HCT116 (cell line): ENCODE results near the gene TMEM252. TPM values are rescaled to one million over a fixed set of nuclear protein-coding genes. Genes with fewer than 3 reads are reported as not detected.

Source experiments
- ATAC-seq: fragments of 200-7000 bp; cut with Tn5 transposase; 2 replicates; pipeline ENCODE4 v1.9.1; 2020; ENCODE audit warnings: mild to moderate bottlenecking, moderate library complexity
- BruUV-seq: library from RNA; stranded (reverse); fragments of 400-500 nt; replicated peaks from 2 replicates; lab custom pipeline; 2021; lab: Mats Ljungman, UMichigan
- CTCF ChIA-PET: fragments of 300-600 bp; sonication (Branson Sonifier 250); formaldehyde crosslinking; loops from one replicate; lab custom pipeline; 2021; ENCODE audit warnings: antibody characterized with exemption; lab: Charles Lee
- POLR2A ChIA-PET: fragments of 300-600, 350-600 bp; sonication (Branson Sonifier 250); formaldehyde crosslinking; loops from one replicate; lab custom pipeline; 2021; ENCODE audit warnings: antibody characterized with exemption; lab: Charles Lee
- RAD21 ChIA-PET, 2 experiments: fragments of 300-600 bp; sonication (Branson Sonifier 250); formaldehyde crosslinking; loops; one replicate each; lab custom pipeline; 2023; ENCODE audit warnings: low total read pairs in 2 of 2; ENCODE audit not compliant: uncharacterized antibody in 2 of 2, unreplicated experiment in 2 of 2, low non-redundant PET in 1 of 2; lab: Charles Lee
- DNase-seq: peaks from one replicate; pipeline ENCODE4 v3.0.0-alpha.2; 2010; ENCODE audit warnings: low read depth, low spot score
- H2AFZ ChIP-seq: fragments of 200-600 bp; shearing (Covaris generic), sonication (generic); 2 replicates; pipeline ENCODE4 v1.6.1; 2017; ENCODE audit warnings: low read depth, mixed run types, mixed read lengths, antibody characterized with exemption, low read length; ENCODE audit not compliant: poor library complexity, severe bottlenecking
- H3K27ac ChIP-seq: 2 replicates; pipeline ENCODE4 v1.5.1; 2012; ENCODE audit warnings: low read depth, low read length
- H3K27me3 ChIP-seq: fragments of 200-600 bp; sonication (generic); 2 replicates; pipeline ENCODE4 v1.6.1; 2016; ENCODE audit warnings: mixed run types, low read length, mixed read lengths; ENCODE audit not compliant: insufficient read depth
- H3K36me3 ChIP-seq, 2 experiments: fragments of 200-500 bp in 1 of 2; fragments of 200-600 bp in 1 of 2; sonication (Bioruptor generic) in 1 of 2; sonication (generic) in 1 of 2; 2 replicates each; pipeline versions ENCODE4 v1.5.1 to v1.6.1; 2014 to 2016; ENCODE audit warnings: low read length in 2 of 2, inconsistent platforms in 1 of 2, mixed read lengths in 1 of 2, mixed run types in 1 of 2; ENCODE audit not compliant: insufficient read depth in 2 of 2, control insufficient read depth in 1 of 2
- H3K4me1 ChIP-seq, 2 experiments: fragments of 200-600 bp in 1 of 2; sonication (generic) in 1 of 2; 2 replicates each; pipeline versions ENCODE4 v1.5.1 to v1.6.1; 2012 to 2017; ENCODE audit warnings: low read length in 2 of 2, inconsistent platforms in 1 of 2, mild to moderate bottlenecking in 1 of 2, mixed read lengths in 1 of 2, mixed run types in 1 of 2, moderate library complexity in 1 of 2; ENCODE audit not compliant: insufficient read depth in 2 of 2, control insufficient read depth in 1 of 2
- H3K4me2 ChIP-seq: fragments of 200-600 bp; sonication (generic); 2 replicates; pipeline ENCODE4 v1.6.1; 2017; ENCODE audit warnings: mixed run types, low read length, mixed read lengths
- H3K4me3 ChIP-seq, 2 experiments: fragments of 200-600 bp in 1 of 2; sonication (generic) in 1 of 2; replicated peaks in 1 of 2; 2 replicates each; pipeline ENCODE4 v1.5.1; 2011 to 2016; ENCODE audit warnings: low read length in 2 of 2, control low read depth in 1 of 2, low read depth in 1 of 2, mild to moderate bottlenecking in 1 of 2, mixed read lengths in 1 of 2, mixed run types in 1 of 2
- H3K79me2 ChIP-seq: fragments of 200-600 bp; sonication (generic); 2 replicates; pipeline ENCODE4 v1.6.1; 2017; ENCODE audit warnings: mild to moderate bottlenecking, mixed run types, low read length, moderate library complexity, mixed read lengths; ENCODE audit not compliant: insufficient read depth
- H3K9ac ChIP-seq: fragments of 200-600 bp; sonication (generic); 2 replicates; pipeline ENCODE4 v1.6.1; 2016; ENCODE audit warnings: low read length, mixed read lengths
- H3K9me2 ChIP-seq: fragments of 200-600 bp; sonication (generic), shearing (Covaris generic); 2 replicates; pipeline ENCODE4 v1.6.1; 2017; ENCODE audit warnings: mixed run types, mild to moderate bottlenecking, moderate library complexity; ENCODE audit not compliant: insufficient read depth
- H3K9me3 ChIP-seq, 2 experiments: fragments of 200-500 bp in 1 of 2; fragments of 200-600 bp in 1 of 2; sonication (Bioruptor generic) in 1 of 2; sonication (generic) in 1 of 2; 2 replicates each; pipeline ENCODE4 v1.6.1; 2014 to 2017; ENCODE audit warnings: low read length in 2 of 2, mixed read lengths in 2 of 2, inconsistent platforms in 1 of 2, low read depth in 1 of 2, mild to moderate bottlenecking in 1 of 2, mixed run types in 1 of 2, moderate library complexity in 1 of 2; ENCODE audit not compliant: control insufficient read depth in 1 of 2, insufficient read depth in 1 of 2
- H4K20me1 ChIP-seq: fragments of 200-600 bp; sonication (generic), shearing (Covaris generic); 2 replicates; pipeline ENCODE4 v1.6.1; 2017; ENCODE audit warnings: mixed run types, mild to moderate bottlenecking, moderate library complexity; ENCODE audit not compliant: insufficient read depth
- CBX3 ChIP-seq: IDR thresholded peaks from 2 replicates; pipeline ENCODE4 v1.6.1; 2012; ENCODE audit warnings: low read depth
- CEBPB ChIP-seq: IDR thresholded peaks from 2 replicates; pipeline ENCODE4 v1.6.1; 2012; ENCODE audit warnings: low read depth
- EZH2phosphoT487 ChIP-seq: fragments of 200-600 bp; IDR thresholded peaks from 2 replicates; pipeline ENCODE4 v1.6.1; 2018; ENCODE audit warnings: antibody characterized with exemption, borderline replicate concordance
- FOSL1 ChIP-seq: IDR thresholded peaks from 2 replicates; pipeline ENCODE4 v1.6.1; 2012; ENCODE audit warnings: low read depth
- JUND ChIP-seq: IDR thresholded peaks from 2 replicates; pipeline ENCODE4 v1.6.1; 2012
- MAX ChIP-seq: IDR thresholded peaks from 2 replicates; pipeline ENCODE4 v1.6.1; 2012
- SP1 ChIP-seq: IDR thresholded peaks from 2 replicates; pipeline ENCODE4 v1.6.1; 2012; ENCODE audit warnings: low read depth
- TCF7L2 ChIP-seq: IDR thresholded peaks from 2 replicates; pipeline ENCODE4 v1.7.0; 2011; ENCODE audit warnings: borderline replicate concordance, inconsistent platforms; ENCODE audit not compliant: insufficient read depth, insufficient read length; ENCODE audit errors: extremely low read depth
- ZFX ChIP-seq: fragments of 450-650 bp; IDR thresholded peaks from 2 replicates; pipeline ENCODE4 v1.6.1; 2017
- intact Hi-C: fragments of 100-400 bp; cut with micrococcal nuclease; formaldehyde crosslinking; loops from 2 replicates; pipeline ENCODE4 v1.10.0; 2022
- total RNA-seq: library from RNA; stranded (reverse); gene quantifications from one replicate; pipeline ENCODE4 v1.2.1, GENCODE V29; 2021; ENCODE audit not compliant: unreplicated experiment
- TF ChIP-seq, protein P1 (sequence below), 3 experiments: fragments of 200-600 bp in 1 of 3; sonication (generic) in 1 of 3; IDR thresholded peaks in 2 of 3; conservative IDR thresholded peaks in 1 of 3; 2 replicates each; pipeline ENCODE4 v1.5.1; 2012 to 2017; ENCODE audit warnings: low read depth in 2 of 3, low read length in 2 of 3, antibody characterized with exemption in 1 of 3, borderline replicate concordance in 1 of 3, control low read depth in 1 of 3, mild to moderate bottlenecking in 1 of 3, mixed read lengths in 1 of 3, mixed run types in 1 of 3, moderate library complexity in 1 of 3; ENCODE audit not compliant: insufficient read depth in 1 of 3
- TF ChIP-seq, protein P2 (sequence below): IDR thresholded peaks from 2 replicates; pipeline ENCODE4 v1.6.1; 2011; ENCODE audit warnings: mild to moderate bottlenecking, low read length, moderate library complexity; ENCODE audit not compliant: insufficient replicate concordance; ENCODE audit errors: extremely low read depth
- TF ChIP-seq, protein P3 (sequence below): IDR thresholded peaks from 2 replicates; pipeline ENCODE4 v1.6.1; 2012; ENCODE audit warnings: low read depth

The TMEM252 gene
- total RNA-seq, 1 experiment from 2014 or later = not detected

- TF ChIP-seq SP1 = no peak
- no peak for TF ChIP-seq FOSL1
- no peak for TF ChIP-seq CBX3
- TF ChIP-seq TCF7L2 = no peak
- TF ChIP-seq, protein P1, sequence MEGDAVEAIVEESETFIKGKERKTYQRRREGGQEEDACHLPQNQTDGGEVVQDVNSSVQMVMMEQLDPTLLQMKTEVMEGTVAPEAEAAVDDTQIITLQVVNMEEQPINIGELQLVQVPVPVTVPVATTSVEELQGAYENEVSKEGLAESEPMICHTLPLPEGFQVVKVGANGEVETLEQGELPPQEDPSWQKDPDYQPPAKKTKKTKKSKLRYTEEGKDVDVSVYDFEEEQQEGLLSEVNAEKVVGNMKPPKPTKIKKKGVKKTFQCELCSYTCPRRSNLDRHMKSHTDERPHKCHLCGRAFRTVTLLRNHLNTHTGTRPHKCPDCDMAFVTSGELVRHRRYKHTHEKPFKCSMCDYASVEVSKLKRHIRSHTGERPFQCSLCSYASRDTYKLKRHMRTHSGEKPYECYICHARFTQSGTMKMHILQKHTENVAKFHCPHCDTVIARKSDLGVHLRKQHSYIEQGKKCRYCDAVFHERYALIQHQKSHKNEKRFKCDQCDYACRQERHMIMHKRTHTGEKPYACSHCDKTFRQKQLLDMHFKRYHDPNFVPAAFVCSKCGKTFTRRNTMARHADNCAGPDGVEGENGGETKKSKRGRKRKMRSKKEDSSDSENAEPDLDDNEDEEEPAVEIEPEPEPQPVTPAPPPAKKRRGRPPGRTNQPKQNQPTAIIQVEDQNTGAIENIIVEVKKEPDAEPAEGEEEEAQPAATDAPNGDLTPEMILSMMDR (IDR thresholded peaks at IDR 0.05 in 2 of 3, conservative IDR thresholded peaks at IDR 0.05 in 1 of 3; ENCODE audit: borderline replicate concordance in 1 of 3, insufficient read depth in 1 of 3, low read depth in 2 of 3, low read length in 2 of 3) = no peak
- TF ChIP-seq CEBPB = no peak
- TF ChIP-seq, protein P2, sequence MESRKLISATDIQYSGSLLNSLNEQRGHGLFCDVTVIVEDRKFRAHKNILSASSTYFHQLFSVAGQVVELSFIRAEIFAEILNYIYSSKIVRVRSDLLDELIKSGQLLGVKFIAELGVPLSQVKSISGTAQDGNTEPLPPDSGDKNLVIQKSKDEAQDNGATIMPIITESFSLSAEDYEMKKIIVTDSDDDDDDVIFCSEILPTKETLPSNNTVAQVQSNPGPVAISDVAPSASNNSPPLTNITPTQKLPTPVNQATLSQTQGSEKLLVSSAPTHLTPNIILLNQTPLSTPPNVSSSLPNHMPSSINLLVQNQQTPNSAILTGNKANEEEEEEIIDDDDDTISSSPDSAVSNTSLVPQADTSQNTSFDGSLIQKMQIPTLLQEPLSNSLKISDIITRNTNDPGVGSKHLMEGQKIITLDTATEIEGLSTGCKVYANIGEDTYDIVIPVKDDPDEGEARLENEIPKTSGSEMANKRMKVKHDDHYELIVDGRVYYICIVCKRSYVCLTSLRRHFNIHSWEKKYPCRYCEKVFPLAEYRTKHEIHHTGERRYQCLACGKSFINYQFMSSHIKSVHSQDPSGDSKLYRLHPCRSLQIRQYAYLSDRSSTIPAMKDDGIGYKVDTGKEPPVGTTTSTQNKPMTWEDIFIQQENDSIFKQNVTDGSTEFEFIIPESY = no peak
- TF ChIP-seq JUND = no peak
These were observed 17.9 kb upstream of the TMEM252 start (continued) for GRCh38 chr9:68558545-68558944.

DNA sequence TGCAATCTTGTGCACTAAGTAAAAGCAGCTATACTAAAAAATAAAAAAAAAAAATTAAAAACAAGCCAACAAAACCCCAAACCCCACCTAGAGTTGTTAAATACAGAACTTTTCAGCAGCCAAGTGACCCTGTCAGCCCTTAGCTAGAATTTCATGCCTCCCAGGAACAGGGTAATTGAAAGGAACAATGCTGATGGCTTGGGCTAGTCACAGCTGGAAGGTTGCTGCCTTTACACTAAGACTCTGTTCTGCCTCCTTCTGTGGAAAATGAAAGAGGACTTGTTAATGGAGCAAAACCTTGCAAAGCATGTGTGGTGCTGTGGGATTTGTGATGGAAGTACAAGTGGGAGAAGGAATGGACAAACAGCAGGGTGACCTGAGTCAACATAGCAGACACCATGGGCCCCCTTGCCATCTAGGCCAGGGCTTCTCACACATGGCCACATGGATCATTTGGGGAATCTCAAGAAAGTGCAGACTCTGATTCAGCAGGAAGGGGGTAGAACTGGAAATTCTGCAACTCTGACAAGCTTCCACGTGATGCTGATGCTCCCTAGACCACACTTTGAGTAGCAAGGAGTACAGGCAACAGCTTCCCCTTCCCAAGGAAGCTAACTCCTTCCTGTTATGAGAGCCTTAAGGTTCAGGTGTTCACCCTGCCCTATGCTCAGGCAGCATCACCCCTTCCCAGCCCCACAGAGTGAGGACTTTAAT is 14.9 kb upstream of the TMEM252 start:
- no peaks in the 10 kb centered on the region for H3K9me3 ChIP-seq
- H2AFZ ChIP-seq = no peak overlapping the region
- ChIA-PET POLR2A (no interaction called here), CTCF (no interaction called here), RAD21 (no interaction called here)
- no peaks in the 10 kb centered on the region for H3K4me1 ChIP-seq
- no peaks in the 10 kb centered on the region for H3K36me3 ChIP-seq
- H3K4me3 ChIP-seq = no peak overlapping the region
- no peaks in the 10 kb centered on the region for H3K27me3 ChIP-seq
- no TSS peak for BruUV-seq
- ATAC-seq = no peak
- no peaks in the 10 kb centered on the region for H3K9me2 ChIP-seq
- no peak overlapping the region for H3K4me2 ChIP-seq
- no peak overlapping the region for H3K9ac ChIP-seq
- H3K79me2 ChIP-seq = no peaks in the 10 kb centered on the region
- no peak for DNase-seq
- no peak for TF ChIP-seq EZH2phosphoT487
- TF ChIP-seq MAX = no peak
- TF ChIP-seq, protein P1 (IDR thresholded peaks at IDR 0.05 in 2 of 3, conservative IDR thresholded peaks at IDR 0.05 in 1 of 3; ENCODE audit: borderline replicate concordance in 1 of 3, insufficient read depth in 1 of 3, low read depth in 2 of 3, low read length in 2 of 3) = no peak
- no peak for TF ChIP-seq TCF7L2
- TF ChIP-seq ZFX = no peak
- TF ChIP-seq, protein P3, sequence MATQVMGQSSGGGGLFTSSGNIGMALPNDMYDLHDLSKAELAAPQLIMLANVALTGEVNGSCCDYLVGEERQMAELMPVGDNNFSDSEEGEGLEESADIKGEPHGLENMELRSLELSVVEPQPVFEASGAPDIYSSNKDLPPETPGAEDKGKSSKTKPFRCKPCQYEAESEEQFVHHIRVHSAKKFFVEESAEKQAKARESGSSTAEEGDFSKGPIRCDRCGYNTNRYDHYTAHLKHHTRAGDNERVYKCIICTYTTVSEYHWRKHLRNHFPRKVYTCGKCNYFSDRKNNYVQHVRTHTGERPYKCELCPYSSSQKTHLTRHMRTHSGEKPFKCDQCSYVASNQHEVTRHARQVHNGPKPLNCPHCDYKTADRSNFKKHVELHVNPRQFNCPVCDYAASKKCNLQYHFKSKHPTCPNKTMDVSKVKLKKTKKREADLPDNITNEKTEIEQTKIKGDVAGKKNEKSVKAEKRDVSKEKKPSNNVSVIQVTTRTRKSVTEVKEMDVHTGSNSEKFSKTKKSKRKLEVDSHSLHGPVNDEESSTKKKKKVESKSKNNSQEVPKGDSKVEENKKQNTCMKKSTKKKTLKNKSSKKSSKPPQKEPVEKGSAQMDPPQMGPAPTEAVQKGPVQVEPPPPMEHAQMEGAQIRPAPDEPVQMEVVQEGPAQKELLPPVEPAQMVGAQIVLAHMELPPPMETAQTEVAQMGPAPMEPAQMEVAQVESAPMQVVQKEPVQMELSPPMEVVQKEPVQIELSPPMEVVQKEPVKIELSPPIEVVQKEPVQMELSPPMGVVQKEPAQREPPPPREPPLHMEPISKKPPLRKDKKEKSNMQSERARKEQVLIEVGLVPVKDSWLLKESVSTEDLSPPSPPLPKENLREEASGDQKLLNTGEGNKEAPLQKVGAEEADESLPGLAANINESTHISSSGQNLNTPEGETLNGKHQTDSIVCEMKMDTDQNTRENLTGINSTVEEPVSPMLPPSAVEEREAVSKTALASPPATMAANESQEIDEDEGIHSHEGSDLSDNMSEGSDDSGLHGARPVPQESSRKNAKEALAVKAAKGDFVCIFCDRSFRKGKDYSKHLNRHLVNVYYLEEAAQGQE = no peak
- intact Hi-C loops = no loop called here
- H3K27ac ChIP-seq = no peak overlapping the region
- no peaks in the 10 kb centered on the region for H4K20me1 ChIP-seq
